ENCODE results near the gene ANKRD44. TPM values are rescaled to one million over a fixed set of nuclear protein-coding genes. Genes with fewer than 3 reads are reported as not detected.

The ANKRD44 gene
- total RNA-seq, 4 donors from 2014 or later: 11.0 to 25.8 (median 23.9) TPM

DNA sequence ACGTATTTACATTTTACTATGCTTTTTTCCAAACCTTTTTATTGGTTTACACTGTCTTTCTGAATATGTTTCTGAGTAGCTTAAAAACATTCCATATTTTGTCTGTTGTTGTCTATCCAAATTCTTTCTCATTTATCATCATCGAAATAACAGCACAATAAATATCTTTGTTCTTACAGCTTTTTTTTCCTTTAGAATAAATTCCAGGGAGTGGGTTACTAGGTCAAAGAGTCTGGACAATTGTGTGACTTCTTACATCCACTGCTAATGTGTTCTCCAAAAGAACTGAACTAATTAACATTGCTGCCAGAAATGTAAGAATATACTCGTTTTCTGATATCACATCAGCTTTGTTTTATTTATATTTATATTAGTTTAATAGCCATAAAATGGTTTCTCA is 59.4 kb downstream of the ANKRD44 start:
- Histone ChIP-seq H3K36me3 (no peaks in the 10 kb centered on the region), H3K27me3 (no peaks in the 10 kb centered on the region), H3K27ac (no peak overlapping the region), H3K4me1 (no peaks in the 10 kb centered on the region), H3K9me3 (no peaks in the 10 kb centered on the region), H3K4me3 (replicated peaks in 1 of 3) (no peak overlapping the region)
- DNase-seq: no peak
- intact Hi-C loops (cut with DNase I): no loop called here
- 63 to 67% methylated on average over 3 of the region's 3 CpGs for WGBS, 2 donors
- no peak for TF ChIP-seq POLR2A (IDR thresholded peaks at IDR 0.05)
- TF ChIP-seq, protein P1, sequence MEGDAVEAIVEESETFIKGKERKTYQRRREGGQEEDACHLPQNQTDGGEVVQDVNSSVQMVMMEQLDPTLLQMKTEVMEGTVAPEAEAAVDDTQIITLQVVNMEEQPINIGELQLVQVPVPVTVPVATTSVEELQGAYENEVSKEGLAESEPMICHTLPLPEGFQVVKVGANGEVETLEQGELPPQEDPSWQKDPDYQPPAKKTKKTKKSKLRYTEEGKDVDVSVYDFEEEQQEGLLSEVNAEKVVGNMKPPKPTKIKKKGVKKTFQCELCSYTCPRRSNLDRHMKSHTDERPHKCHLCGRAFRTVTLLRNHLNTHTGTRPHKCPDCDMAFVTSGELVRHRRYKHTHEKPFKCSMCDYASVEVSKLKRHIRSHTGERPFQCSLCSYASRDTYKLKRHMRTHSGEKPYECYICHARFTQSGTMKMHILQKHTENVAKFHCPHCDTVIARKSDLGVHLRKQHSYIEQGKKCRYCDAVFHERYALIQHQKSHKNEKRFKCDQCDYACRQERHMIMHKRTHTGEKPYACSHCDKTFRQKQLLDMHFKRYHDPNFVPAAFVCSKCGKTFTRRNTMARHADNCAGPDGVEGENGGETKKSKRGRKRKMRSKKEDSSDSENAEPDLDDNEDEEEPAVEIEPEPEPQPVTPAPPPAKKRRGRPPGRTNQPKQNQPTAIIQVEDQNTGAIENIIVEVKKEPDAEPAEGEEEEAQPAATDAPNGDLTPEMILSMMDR (IDR thresholded peaks at IDR 0.05): no peak

DNA sequence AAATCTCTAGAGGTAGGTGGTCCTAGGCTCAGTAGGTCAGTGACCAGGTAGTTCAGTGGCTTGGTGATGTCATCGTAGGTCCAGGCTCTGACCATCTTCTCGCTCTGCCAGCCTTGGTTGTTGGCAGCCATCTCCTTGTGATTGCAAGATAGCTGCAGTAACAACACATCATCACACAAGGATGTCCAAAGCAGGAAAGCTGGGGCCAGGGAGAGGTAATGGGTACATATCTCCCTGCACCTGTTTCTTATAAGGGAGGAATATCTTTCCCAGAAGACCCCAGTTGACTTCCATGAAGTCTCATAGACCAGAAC is 60.5 kb downstream of the ANKRD44 start:
- Histone ChIP-seq H3K9me3 (no peaks in the 10 kb centered on the region), H3K27ac (no peak overlapping the region), H3K36me3 (no peaks in the 10 kb centered on the region), H3K4me3 (replicated peaks in 1 of 3) (no peak overlapping the region), H3K27me3 (no peaks in the 10 kb centered on the region), H3K4me1 (no peaks in the 10 kb centered on the region)
- DNase-seq: no peak
- 88 to 94% methylated on average over 2 of the region's 2 CpGs for WGBS, 2 donors
- TF ChIP-seq POLR2A (IDR thresholded peaks at IDR 0.05): no peak
- TF ChIP-seq, protein P1 (IDR thresholded peaks at IDR 0.05): no peak
- intact Hi-C loops (cut with DNase I): no loop called here

DNA sequence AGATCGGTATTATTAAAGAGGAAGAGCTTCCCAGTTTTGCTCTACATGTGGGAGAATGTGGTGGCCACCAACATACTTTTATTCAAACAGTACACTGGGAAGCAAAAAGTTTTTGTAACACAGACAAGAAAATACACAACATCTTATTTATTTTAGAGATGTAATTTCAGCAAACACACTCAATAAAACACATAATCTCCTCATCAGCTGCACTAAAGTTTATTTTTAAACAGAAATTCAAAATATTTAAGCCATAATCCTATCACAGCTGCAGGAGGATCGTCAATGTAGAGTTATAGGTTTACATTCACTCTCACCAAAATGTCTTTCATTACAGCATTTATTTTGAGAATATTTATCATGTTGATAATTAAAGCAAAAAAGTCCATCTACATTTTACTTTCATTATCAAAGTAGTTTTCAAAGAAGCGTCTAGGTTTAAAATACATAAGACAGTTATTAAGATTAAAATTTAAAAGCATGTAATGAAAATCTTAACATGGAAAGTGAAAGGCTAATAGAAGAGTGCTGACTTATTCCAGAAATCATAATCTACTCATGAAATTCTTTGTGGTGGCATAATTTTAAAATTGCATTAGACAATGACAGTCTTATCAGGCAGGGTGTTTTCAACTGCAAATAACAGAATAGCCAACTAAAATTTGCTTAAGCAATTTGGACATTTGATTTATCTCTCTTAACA is 61.0 kb downstream of the ANKRD44 start:
- TF ChIP-seq POLR2A (IDR thresholded peaks at IDR 0.05): no peak
- TF ChIP-seq, protein P1 (IDR thresholded peaks at IDR 0.05): no peak
- Histone ChIP-seq H3K27me3 (no peaks in the 10 kb centered on the region), H3K4me3 (replicated peaks in 1 of 3) (no peak overlapping the region), H3K4me1 (no peaks in the 10 kb centered on the region), H3K9me3 (no peaks in the 10 kb centered on the region), H3K36me3 (no peaks in the 10 kb centered on the region), H3K27ac (no peak overlapping the region)
- WGBS, 2 donors: 87 to 91% methylated on average over 3 of the region's 3 CpGs
- intact Hi-C loops (cut with DNase I): no loop called here
- DNase-seq: no peak

DNA sequence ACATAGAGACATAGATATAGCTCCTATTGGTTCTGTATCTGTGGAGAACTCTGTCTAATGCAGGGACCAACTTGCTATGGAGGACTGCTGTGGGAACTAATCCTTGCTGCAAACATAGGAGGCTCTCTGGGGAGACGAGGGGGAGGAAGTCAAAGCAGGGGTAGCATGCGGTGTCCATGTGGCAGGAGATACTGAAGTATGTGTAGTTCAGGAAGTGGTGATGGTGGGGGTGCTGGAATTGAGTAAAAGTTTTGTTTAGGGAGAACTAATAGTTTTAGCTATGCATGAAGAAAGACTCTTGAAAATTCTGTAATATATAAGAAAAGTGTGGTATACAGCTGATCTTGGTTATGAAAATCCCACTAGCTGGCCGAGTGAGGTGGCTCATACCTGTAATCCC is 62.0 kb downstream of the ANKRD44 start:
- no peaks in the 10 kb centered on the region for H3K27me3 ChIP-seq
- intact Hi-C loops (cut with DNase I): no loop called here
- DNase-seq: no peak
- H3K4me3 ChIP-seq (replicated peaks in 1 of 3): no peak overlapping the region
- TF ChIP-seq, protein P1 (IDR thresholded peaks at IDR 0.05): no peak
- no peak for TF ChIP-seq POLR2A (IDR thresholded peaks at IDR 0.05)
- H3K9me3 ChIP-seq: no peaks in the 10 kb centered on the region
- no peaks in the 10 kb centered on the region for H3K4me1 ChIP-seq
- no peaks in the 10 kb centered on the region for H3K36me3 ChIP-seq
- H3K27ac ChIP-seq: no peak overlapping the region
- WGBS, 2 donors: 78 to 82% methylated on average over 3 of the region's 3 CpGs

DNA sequence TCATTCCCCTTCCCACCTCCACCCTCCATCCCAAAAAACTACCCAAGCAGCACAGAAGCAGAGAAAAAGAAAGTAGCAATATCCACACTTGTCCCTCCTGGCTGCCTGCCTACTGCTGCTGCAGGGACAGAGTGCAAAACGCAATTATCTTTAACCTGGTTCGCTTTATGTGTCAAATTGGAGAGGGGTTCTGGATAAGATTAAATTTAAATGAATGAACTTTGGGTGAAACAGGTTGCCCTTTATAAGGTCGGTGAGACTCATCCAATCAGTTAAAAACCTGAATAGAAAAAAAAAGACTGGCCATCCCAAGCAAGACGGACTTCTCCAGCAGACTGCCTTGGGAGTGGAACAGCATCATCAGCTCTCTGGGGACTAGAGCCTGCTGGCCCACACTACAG is 62.6 kb downstream of the ANKRD44 start:
- no peak overlapping the region for H3K27ac ChIP-seq
- no peak for TF ChIP-seq POLR2A (IDR thresholded peaks at IDR 0.05)
- TF ChIP-seq, protein P1 (IDR thresholded peaks at IDR 0.05): no peak
- no peaks in the 10 kb centered on the region for H3K4me1 ChIP-seq
- H3K27me3 ChIP-seq: no peaks in the 10 kb centered on the region
- no peaks in the 10 kb centered on the region for H3K36me3 ChIP-seq
- H3K9me3 ChIP-seq: no peaks in the 10 kb centered on the region
- H3K4me3 ChIP-seq (replicated peaks in 1 of 3): no peak overlapping the region
- 88 to 90% methylated on average over 4 of the region's 4 CpGs for WGBS, 2 donors
- intact Hi-C loops (cut with DNase I): no loop called here
- DNase-seq: no peak
